A549 (cell line): ENCODE results near the gene BICRAL.

Source experiments
- CTCF ChIP-seq: fragments of >200 bp; sonication (Bioruptor Twin); formaldehyde crosslinking; IDR thresholded peaks from 3 replicates; pipeline ENCODE4 v1.5.1; 2016
- E2F6 ChIP-seq: IDR thresholded peaks from 2 replicates; pipeline ENCODE4 v1.6.1; 2012; ENCODE audit warnings: low read depth, borderline replicate concordance
- POLR2A ChIP-seq: IDR thresholded peaks from 2 replicates; pipeline ENCODE4 v1.6.1; 2012; ENCODE audit warnings: mild to moderate bottlenecking, low read length
- TF ChIP-seq, protein P1 (sequence below): fragments of 450-650 bp; IDR thresholded peaks from 2 replicates; pipeline ENCODE4 v1.6.1; 2014; ENCODE audit warnings: antibody characterized with exemption

DNA sequence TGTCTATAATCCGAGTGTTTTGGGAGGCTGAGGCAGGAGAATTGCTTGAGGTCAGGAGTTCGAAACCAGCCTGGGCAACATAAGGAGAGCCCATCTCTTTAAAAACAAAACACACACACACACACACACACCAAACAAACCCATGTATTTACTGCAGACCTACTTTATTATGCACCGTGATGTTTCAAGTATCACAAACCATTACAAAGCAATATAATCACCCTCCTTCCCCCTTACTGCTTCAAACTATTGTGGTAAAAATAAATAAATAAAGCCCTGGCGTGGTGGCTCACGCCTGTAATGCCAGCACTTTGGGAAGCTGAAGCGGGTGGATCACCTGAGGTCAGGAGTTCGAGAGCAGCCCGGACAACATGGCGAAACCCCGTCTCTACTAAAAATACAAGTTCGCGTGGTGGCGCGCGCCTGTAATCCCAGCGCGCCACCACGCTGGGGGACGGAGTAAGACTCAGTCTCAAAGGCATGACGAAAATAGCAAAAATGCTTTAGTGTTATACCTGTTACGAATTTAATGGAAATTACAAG lies 37.4 kb upstream of the BICRAL start:
- no peak for TF ChIP-seq E2F6
- TF ChIP-seq CTCF, result no peak
- TF ChIP-seq POLR2A, result no peak
- TF ChIP-seq, protein P1, sequence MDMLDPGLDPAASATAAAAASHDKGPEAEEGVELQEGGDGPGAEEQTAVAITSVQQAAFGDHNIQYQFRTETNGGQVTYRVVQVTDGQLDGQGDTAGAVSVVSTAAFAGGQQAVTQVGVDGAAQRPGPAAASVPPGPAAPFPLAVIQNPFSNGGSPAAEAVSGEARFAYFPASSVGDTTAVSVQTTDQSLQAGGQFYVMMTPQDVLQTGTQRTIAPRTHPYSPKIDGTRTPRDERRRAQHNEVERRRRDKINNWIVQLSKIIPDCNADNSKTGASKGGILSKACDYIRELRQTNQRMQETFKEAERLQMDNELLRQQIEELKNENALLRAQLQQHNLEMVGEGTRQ, result no peak
